Right lung (tissue), 5 donors: Measurements from ENCODE around the gene ZNF618. TPM values are rescaled to one million over a fixed set of nuclear protein-coding genes. Genes with fewer than 3 reads are reported as not detected.

Experiments used
- DNase-seq, 2 donors: peaks; one replicate each; pipeline ENCODE4 v3.0.0-alpha.2; 2013
- polyA plus RNA-seq, 5 donors: library from polyadenylated mRNA; unstranded; fragments of 120-200 nt; gene quantifications; one replicate each; pipeline versions ENCODE4 v1.2.1 to v1.2.3, GENCODE V29; 2013; ENCODE audit warnings: inconsistent platforms in 1 of 5, low replicate concordance in 1 of 5; ENCODE audit not compliant: insufficient read length in 5 of 5, insufficient read depth in 1 of 5

The ZNF618 gene
- polyA plus RNA-seq, 5 donors, result 29.0 to 34.5 (median 29.7) TPM

GRCh38 chr9:113911850-113912557 lies 35.9 kb downstream of the ZNF618 start:
- no peak for DNase-seq

GRCh38 chr9:113912816-113913215 lies 36.7 kb downstream of the ZNF618 start:
- DNase-seq, result no peak

GRCh38 chr9:113913426-113914195 lies 37.5 kb downstream of the ZNF618 start:
- DNase-seq, result no peak

- no peak for DNase-seq
Observed at GRCh38 chr9:113914517-113914916, 38.4 kb downstream of the ZNF618 start.

- DNase-seq, result no peak
Observed at GRCh38 chr9:113915817-113916434, 39.8 kb downstream of the ZNF618 start.

- DNase-seq, result no peak
Observed at GRCh38 chr9:113916931-113917330, 40.8 kb downstream of the ZNF618 start.

GRCh38 chr9:113918697-113919350 lies 42.7 kb downstream of the ZNF618 start:
- no peak for DNase-seq

GRCh38 chr9:113919382-113919781 lies 43.3 kb downstream of the ZNF618 start:
- DNase-seq, result no peak

GRCh38 chr9:113919871-113920270 lies 43.8 kb downstream of the ZNF618 start:
- no peak for DNase-seq

GRCh38 chr9:113920872-113921271 lies 44.8 kb downstream of the ZNF618 start:
- DNase-seq, result no peak

- no peak for DNase-seq
Observed at GRCh38 chr9:113921396-113921925, 45.4 kb downstream of the ZNF618 start.

GRCh38 chr9:113922160-113922559 lies 46.1 kb downstream of the ZNF618 start:
- DNase-seq, result no peak

- DNase-seq, result no peak
Observed at GRCh38 chr9:113926211-113926610, 50.1 kb downstream of the ZNF618 start.

- no peak for DNase-seq
Observed at GRCh38 chr9:113927277-113927676, 51.2 kb downstream of the ZNF618 start.

- no peak for DNase-seq
Observed at GRCh38 chr9:113928269-113928668, 52.2 kb downstream of the ZNF618 start.

GRCh38 chr9:113929634-113930389 lies 53.7 kb downstream of the ZNF618 start:
- no peak for DNase-seq

GRCh38 chr9:113930390-113930783 lies 54.3 kb downstream of the ZNF618 start:
- DNase-seq, result no peak

GRCh38 chr9:113931140-113931539 lies 55.0 kb downstream of the ZNF618 start:
- DNase-seq, result no peak

- no peak for DNase-seq
Observed at GRCh38 chr9:113931777-113932176, 55.7 kb downstream of the ZNF618 start.

GRCh38 chr9:113932906-113933584 lies 56.9 kb downstream of the ZNF618 start:
- no peak for DNase-seq

- no peak for DNase-seq
Observed at GRCh38 chr9:113933671-113934070, 57.6 kb downstream of the ZNF618 start.
